ENCODE measurements around the gene SLC28A3.

The SLC28A3 gene

DNA sequence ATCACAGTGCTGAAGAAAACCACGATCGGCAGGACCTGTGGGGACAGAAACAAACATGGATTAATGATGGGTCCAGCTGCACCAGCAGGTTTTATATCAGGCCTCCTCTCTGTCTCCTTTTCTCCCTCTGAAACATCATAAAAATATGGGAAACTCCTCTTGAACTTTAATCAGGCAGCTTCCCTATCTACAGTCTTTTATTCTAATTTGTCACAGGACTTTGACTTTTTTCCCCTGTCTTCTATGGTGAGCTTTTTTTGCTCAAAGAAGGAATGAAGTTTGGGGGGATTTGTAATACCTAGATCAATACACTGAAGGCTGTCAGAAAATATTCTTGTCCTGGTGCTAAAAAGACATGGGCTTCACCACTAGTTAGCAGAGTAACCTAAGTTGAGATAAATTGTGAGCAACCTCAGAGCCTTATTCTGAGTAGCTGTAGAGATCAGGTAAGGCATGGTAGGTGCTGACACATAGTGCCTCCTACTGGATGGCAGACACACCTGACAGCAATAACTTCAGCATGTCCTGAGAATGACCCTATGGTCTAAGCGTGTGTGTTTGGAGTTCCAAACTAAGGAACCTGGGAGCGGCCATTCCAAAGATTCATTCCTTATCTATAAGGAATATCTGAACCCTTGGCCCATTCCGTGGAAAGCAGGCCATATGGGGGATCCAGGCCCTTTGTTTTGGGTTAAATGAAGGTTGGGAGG, 46.2 kb downstream of the SLC28A3 start:
- DNase-seq = no peak

DNA sequence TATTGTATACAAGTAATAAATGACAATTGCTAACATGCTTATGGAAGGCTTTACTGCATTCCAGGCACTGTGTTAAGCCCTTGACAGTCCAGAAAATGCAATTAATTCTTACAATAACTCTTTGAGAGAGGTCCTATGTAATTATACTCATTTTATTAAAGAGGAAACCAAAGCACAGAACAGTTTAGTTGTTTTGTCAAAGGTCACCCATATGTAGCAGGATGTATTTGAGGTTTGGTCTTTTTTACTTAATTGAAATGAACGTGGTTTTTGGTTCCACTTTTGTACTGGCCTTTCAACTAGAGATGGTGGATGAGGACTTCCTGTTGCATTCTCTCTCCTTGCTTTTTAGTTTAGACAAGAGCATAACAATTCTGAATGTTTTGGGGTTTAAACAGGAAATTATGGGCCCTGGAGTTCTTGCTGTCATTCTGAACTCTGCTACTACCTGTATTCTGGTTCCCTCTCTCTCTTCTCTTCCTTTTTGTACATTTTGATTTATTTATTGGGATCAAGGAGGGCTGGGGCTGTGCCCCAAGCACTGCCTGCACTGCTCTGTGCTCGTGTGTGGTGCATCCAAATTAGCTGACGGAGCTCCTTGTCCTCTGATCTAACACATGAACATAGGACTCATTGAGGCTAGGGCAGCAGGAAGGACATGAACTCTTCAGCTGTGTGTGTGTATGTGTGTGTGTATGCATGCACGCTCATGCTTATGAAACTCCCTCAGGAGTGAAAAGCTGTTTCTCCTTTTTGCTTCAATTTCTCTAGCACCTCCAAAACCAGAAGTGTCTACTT, 47.4 kb downstream of the SLC28A3 start:
- DNase-seq = no peak

DNA sequence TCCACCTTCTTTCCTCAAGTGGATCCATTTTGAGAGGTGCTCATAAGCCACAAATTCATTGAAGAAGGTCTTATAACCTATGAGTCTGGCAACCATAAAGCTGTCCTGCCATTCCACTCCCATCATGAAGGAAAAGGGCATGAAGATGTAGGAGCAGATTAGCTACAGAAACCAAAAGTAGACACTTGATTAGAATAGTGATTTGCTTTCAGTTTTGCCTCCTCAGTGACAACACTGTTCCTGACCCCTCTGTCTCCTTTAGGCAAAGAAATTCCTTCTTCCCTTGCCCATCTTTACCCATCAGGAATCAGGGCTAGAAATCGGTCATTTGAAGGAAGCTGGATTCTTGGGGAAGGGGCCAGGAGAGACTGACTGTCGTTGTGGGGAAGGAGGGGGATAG, 55.2 kb downstream of the SLC28A3 start:
- no peak for DNase-seq

GRCh38 chr9:84283946-84284345, 56.6 kb downstream of the SLC28A3 start:
- no peak for DNase-seq

- DNase-seq = no peak
Observed at GRCh38 chr9:84278130-84278529, 62.4 kb downstream of the SLC28A3 start.

DNA sequence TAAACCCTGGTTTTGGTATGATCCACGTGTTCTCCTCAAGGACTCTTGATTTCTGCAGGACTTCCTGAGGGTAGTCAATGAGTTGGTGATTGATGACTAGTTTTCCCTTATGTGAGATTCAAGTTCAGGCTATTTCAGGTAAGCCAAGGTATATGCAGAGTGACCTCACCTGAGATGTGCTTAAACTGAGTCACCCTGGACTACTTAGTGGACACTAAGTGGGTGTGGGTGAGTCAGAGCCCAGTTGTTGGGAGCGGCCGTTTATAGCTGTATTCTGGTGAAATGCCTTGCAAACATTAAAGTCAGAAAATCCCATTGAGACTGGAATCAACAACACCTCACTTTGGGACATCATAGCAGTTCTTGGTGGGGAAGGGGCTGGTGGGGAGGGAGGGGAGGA, 62.9 kb downstream of the SLC28A3 start:
- no peak for DNase-seq

DNA sequence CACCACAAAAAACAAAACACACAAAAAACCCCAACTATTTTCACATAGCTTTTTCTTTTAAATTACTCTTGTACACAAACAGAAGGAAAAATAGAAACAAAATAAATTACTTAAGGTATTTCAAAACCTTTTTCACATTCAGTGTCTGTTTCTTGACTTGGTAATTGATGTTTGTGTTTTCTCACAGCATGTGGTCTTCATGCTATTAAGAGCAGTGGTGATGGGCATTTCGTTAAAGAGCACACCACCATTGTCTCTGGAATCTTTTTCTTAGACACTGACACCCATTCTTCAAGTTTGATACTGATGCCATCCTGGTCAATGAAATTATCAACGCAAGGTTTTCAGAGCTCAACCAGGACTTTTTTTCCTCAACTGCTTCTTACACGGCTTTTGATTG, 63.8 kb downstream of the SLC28A3 start:
- no peak for DNase-seq

DNA sequence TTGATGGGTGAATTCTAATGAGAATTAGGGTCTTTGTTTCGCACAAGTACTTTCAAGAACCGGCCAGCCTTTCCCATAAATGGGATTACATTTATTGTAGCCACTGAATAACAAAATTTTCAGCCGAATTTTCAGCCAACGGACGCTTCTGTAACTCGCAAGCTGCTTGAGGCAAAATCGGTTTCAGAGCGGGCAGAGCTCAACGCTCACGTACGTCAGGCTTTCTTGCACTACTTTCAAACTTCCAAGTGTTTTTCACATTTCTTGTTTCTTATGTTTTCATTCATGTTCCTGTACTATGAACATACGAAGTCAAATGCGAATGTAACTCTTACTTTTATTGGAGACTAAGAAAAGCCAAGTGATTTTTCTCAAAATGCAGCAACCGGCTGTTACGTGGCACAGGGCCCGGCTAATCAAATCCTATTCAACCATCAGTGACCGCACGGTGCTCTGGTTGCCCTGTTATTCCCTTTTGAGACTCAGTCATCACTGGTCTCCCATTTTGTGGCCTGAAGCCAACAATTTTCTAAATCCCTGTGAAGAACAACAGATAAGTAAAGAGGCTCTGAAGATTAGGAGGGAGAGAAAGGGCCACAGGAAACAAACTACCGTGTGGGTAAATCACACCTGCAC, 68.5 kb downstream of the SLC28A3 start:
- DNase-seq = no peak

DNA sequence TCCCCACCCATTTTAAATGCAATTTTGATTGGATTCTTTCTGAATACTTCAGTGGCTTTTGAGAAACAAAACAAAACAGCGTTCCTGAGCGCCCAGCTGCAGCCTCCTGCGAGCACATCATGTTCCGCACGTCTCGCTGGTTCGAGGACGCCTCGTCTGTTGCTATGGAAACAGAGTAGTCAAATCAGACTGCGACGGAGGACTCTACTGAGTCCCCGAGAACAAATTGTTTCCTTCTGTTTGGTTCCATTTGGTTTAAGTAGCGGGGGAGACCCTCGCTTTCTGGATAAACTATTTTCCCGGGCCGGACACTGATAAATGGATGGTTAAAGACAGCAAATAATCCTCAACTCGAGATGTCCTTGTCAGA, 69.0 kb downstream of the SLC28A3 start:
- peak; percentile 70 for DNase-seq

DNA sequence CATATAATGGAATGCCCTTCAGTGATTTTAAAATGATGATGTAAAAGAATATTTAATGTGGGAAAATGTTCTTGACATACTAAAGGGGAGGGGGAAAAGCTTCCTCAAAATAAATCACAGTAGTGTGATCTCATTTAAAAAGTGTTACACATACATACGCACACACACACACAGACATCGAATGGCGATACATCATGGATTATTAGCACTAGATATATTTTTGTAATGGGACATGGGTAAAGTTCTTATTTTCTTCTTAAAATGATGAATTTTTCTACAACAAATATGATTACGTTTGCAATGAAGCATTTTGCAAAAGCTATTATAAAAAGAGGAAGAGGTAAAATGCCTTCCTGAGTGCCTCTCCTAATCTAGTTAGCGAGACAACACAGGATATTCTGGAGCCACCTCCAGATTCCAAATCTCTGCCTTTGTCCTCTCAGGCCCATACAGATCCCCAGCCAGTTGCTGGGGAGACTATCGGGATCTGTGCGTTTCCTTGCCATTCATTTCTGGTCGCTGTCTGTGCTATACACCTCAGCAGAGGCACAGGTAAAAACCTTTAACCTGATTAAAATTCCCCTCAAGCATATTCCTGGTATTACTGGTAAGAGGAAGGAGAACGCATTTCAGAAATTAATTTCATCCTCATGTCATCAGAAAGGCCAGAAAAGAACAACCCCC, 69.6 kb downstream of the SLC28A3 start:
- no peak for DNase-seq

DNA sequence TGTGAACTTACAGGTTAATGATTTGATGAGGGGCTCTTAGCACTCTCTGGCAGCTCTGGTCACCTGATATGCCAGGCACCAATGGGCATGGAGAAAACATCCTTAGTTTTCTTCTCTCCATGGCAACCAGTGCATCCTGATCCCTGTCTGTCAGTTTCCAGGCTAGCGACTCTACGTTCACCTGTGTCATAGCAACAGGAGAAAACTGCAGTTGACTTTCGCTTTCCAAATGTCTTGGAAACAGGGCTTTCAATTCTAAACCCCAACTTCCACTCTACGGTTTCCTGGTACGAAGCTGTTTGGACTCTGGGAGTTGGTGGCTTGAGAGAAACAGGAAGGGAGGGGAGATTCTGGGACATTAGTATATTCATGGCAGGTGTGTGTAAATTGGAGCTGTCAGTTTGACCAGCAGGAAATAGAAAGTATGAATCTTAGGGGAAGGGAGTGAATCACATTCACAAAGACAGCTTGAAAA, 74.4 kb downstream of the SLC28A3 start:
- DNase-seq = no peak

GRCh38 chr9:84264307-84265029, 76.1 kb downstream of the SLC28A3 start:
- DNase-seq = no peak

- DNase-seq = peak; percentile 88
Observed at GRCh38 chr9:84261070-84261746, 79.3 kb downstream of the SLC28A3 start.

DNA sequence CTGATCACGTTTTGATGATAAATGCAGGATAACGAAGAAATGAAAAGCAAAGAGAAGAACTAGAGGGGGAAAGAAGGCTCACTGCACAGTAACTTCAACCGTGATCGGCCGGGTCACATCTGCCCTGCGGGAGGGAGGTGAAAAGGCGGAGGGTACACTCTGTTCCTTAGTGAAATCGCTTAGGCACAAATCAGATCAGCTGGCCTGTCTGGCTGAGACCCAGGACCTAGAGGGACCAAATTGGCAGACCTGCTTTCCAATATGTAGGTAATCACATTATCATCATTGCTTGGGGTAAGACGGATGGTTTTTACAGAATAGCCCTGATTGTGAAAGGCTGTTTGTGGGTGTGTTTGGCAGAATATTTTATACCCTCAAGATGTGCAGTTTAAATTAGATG, 82.2 kb downstream of the SLC28A3 start:
- no peak for DNase-seq

GRCh38 chr9:84255696-84256095, 84.9 kb downstream of the SLC28A3 start:
- no peak for DNase-seq

- DNase-seq = peak; percentile 78
Observed at GRCh38 chr9:84254972-84255371, 85.6 kb downstream of the SLC28A3 start.

GRCh38 chr9:84251921-84252320, 88.6 kb downstream of the SLC28A3 start:
- DNase-seq = no peak

- DNase-seq = no peak
Observed at GRCh38 chr9:84241817-84242373, 98.7 kb downstream of the SLC28A3 start.

GRCh38 chr9:84239343-84239742, 101.2 kb downstream of the SLC28A3 start:
- no peak for DNase-seq

- DNase-seq = no peak
Observed at GRCh38 chr9:84238652-84239051, 101.9 kb downstream of the SLC28A3 start.

GRCh38 chr9:84235511-84235910, 105.0 kb downstream of the SLC28A3 start:
- no peak for DNase-seq

Data from islet precursor cell (in vitro differentiated cells).